ENCODE data around the gene LIF.

LIF gene

GRCh38 chr22:30284172-30284571 lies 37.6 kb upstream of the LIF start:
- H3K4me1 ChIP-seq (ENCODE audit: control insufficient read depth, insufficient read depth, low read length), result peaks cover 3% of the 10 kb centered on the region
- peaks cover 9% of the 10 kb centered on the region for H3K27me3 ChIP-seq (ENCODE audit: control insufficient read depth, insufficient read depth, low read length, poor library complexity, severe bottlenecking)
- WGBS, 2 experiments, result 92 to 93% methylated on average over 9 of the region's 9 CpGs
- H3K4me3 ChIP-seq (ENCODE audit: insufficient read depth, low read depth, low read length), result no peak overlapping the region
- no peak overlapping the region for H3K27ac ChIP-seq (ENCODE audit: insufficient read depth, low read depth, low read length, poor library complexity, severe bottlenecking)
- H3K36me3 ChIP-seq (ENCODE audit: control insufficient read depth, insufficient read depth, low read length), result no peaks in the 10 kb centered on the region
- H3K9me3 ChIP-seq (ENCODE audit: control insufficient read depth, low read length), result no peaks in the 10 kb centered on the region

GRCh38 chr22:30283342-30283741 lies 36.8 kb upstream of the LIF start:
- Histone ChIP-seq H3K4me1 (ENCODE audit: control insufficient read depth, insufficient read depth, low read length) (no peaks in the 10 kb centered on the region), H3K27me3 (ENCODE audit: control insufficient read depth, insufficient read depth, low read length, poor library complexity, severe bottlenecking) (peaks cover 3% of the 10 kb centered on the region), H3K4me3 (ENCODE audit: insufficient read depth, low read depth, low read length) (no peak overlapping the region), H3K27ac (ENCODE audit: insufficient read depth, low read depth, low read length, poor library complexity, severe bottlenecking) (no peak overlapping the region), H3K9me3 (ENCODE audit: control insufficient read depth, low read length) (no peaks in the 10 kb centered on the region), H3K36me3 (ENCODE audit: control insufficient read depth, insufficient read depth, low read length) (no peaks in the 10 kb centered on the region)
- 93 to 95% methylated on average over 4 of the region's 4 CpGs for whole genome bisulfite sequencing, 2 experiments

- H3K27ac ChIP-seq (ENCODE audit: insufficient read depth, low read depth, low read length, poor library complexity, severe bottlenecking), result no peak overlapping the region
- 89 to 93% methylated on average over 7 of the region's 7 CpGs for WGBS, 2 experiments
- H3K4me1 ChIP-seq (ENCODE audit: control insufficient read depth, insufficient read depth, low read length), result no peaks in the 10 kb centered on the region
- no peaks in the 10 kb centered on the region for H3K36me3 ChIP-seq (ENCODE audit: control insufficient read depth, insufficient read depth, low read length)
- no peaks in the 10 kb centered on the region for H3K27me3 ChIP-seq (ENCODE audit: control insufficient read depth, insufficient read depth, low read length, poor library complexity, severe bottlenecking)
- H3K4me3 ChIP-seq (ENCODE audit: insufficient read depth, low read depth, low read length), result no peak overlapping the region
- no peaks in the 10 kb centered on the region for H3K9me3 ChIP-seq (ENCODE audit: control insufficient read depth, low read length)
Observed at GRCh38 chr22:30282616-30283046, 36.1 kb upstream of the LIF start.

DNA sequence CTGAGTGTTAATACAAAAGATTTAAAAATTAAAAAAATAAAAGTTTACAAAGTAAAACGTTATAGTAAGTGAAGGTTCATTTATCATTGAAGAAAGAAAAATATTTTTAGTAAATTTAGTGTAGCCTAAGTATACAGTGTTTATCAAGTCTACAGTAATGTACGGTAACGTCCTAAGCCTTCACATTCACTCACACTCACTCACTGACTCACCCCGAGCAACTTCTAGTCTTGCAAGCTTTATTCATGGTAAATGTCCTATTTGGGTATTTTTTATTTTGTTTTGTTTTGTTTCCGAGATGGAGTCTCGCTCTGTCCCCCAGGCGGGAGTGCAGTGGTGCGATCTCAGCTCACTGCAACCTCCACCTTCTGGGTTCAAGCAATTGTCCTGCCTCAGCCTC lies 33.9 kb upstream of the LIF start:
- no peaks in the 10 kb centered on the region for H3K4me1 ChIP-seq (ENCODE audit: control insufficient read depth, insufficient read depth, low read length)
- 92 to 96% methylated on average over 7 to 8 of the region's 8 CpGs for WGBS, 2 experiments
- no peaks in the 10 kb centered on the region for H3K36me3 ChIP-seq (ENCODE audit: control insufficient read depth, insufficient read depth, low read length)
- H3K9me3 ChIP-seq (ENCODE audit: control insufficient read depth, low read length), result no peaks in the 10 kb centered on the region
- H3K27me3 ChIP-seq (ENCODE audit: control insufficient read depth, insufficient read depth, low read length, poor library complexity, severe bottlenecking), result no peaks in the 10 kb centered on the region
- no peak overlapping the region for H3K27ac ChIP-seq (ENCODE audit: insufficient read depth, low read depth, low read length, poor library complexity, severe bottlenecking)
- no peak overlapping the region for H3K4me3 ChIP-seq (ENCODE audit: insufficient read depth, low read depth, low read length)

DNA sequence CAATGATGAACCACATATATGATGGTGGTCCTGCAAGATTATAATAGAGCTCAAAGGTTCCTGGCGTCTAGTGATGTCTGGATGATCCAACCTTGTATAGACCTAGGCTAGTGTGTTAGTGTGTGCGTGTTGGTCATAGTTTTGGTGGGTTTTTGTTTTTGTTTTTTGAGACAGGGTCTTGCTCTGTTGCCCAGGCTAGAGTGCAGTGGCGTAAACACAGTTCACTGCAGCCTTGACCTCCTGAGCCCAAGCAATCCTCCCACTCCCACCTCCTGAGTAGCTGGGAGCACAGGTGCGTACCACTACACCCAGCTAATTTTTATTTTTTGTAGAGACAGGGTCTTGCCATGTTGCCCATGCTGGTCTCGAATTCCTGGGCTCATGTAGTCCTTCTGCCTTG lies 33.4 kb upstream of the LIF start:
- WGBS, 2 experiments, result 90 to 91% methylated on average over 5 of the region's 5 CpGs
- H3K9me3 ChIP-seq (ENCODE audit: control insufficient read depth, low read length), result no peaks in the 10 kb centered on the region
- H3K27me3 ChIP-seq (ENCODE audit: control insufficient read depth, insufficient read depth, low read length, poor library complexity, severe bottlenecking), result no peaks in the 10 kb centered on the region
- no peak overlapping the region for H3K27ac ChIP-seq (ENCODE audit: insufficient read depth, low read depth, low read length, poor library complexity, severe bottlenecking)
- no peaks in the 10 kb centered on the region for H3K4me1 ChIP-seq (ENCODE audit: control insufficient read depth, insufficient read depth, low read length)
- no peaks in the 10 kb centered on the region for H3K36me3 ChIP-seq (ENCODE audit: control insufficient read depth, insufficient read depth, low read length)
- H3K4me3 ChIP-seq (ENCODE audit: insufficient read depth, low read depth, low read length), result no peak overlapping the region

GRCh38 chr22:30279046-30279788 lies 32.7 kb upstream of the LIF start:
- Histone ChIP-seq H3K4me3 (ENCODE audit: insufficient read depth, low read depth, low read length) (no peak overlapping the region), H3K27me3 (ENCODE audit: control insufficient read depth, insufficient read depth, low read length, poor library complexity, severe bottlenecking) (no peaks in the 10 kb centered on the region), H3K9me3 (ENCODE audit: control insufficient read depth, low read length) (no peaks in the 10 kb centered on the region), H3K4me1 (ENCODE audit: control insufficient read depth, insufficient read depth, low read length) (no peaks in the 10 kb centered on the region), H3K27ac (ENCODE audit: insufficient read depth, low read depth, low read length, poor library complexity, severe bottlenecking) (no peak overlapping the region), H3K36me3 (ENCODE audit: control insufficient read depth, insufficient read depth, low read length) (no peaks in the 10 kb centered on the region)
- 84 to 87% methylated on average over 16 of the region's 16 CpGs for WGBS, 2 experiments

DNA sequence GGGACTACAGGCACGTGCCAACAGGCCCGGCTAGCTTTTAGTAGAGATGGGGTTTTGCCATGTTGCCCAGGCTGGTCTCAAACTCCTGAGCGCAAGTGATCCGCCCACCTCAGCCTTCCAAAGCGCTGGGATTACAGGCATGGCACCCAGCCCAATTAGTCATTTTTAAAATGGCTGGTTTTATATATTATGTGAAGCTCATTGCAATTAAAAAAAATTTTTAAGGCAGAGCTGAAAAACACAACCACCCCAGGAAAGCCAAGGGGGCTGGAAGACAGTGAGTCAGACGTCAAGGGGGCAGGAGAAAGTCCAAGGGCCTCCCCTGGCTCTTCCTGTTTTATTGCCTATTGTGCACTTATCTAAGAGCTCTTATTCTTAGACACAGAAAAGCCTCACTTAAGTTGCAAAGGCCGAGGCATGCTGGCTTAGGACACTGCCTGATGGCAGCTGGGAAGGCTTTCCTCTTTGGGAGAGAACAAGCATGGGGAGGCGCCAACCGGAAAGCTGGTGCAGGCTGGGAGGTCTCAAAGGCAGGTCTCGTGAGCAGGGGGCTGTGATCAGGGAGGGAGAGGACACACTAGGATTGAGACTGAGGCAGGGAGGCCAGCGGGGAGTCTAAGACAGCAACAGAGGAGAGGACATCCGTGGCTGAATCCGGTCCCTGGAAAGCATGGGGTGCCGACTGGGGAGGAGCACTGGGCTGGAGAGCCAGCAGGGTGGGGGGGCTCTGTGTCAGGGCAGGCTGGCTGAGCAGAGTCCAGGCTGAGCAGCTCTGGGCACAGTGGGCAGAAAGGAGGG lies 31.2 kb upstream of the LIF start:
- H3K27ac ChIP-seq (ENCODE audit: insufficient read depth, low read depth, low read length, poor library complexity, severe bottlenecking), result no peak overlapping the region

DNA sequence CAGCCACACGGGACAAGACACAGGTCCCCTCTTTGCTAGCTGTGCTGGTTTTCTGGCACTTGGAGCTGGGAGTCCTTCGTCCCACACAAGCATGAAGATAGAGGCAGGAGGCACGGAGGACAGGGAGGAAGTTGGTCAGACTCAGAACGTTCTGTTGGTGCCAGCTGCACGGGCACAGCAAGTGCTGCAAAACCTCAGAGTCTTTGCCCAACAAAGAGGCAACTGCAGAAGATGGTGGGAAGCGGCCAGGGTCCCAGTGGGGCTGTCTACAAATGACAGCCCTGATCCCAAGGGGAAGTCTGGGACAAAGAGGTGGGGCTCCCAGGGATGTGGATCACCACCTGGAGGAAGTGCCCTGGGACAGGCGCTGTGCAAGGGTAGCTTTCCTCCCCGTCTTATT lies 29.5 kb upstream of the LIF start:
- no peaks in the 10 kb centered on the region for H3K4me1 ChIP-seq (ENCODE audit: control insufficient read depth, insufficient read depth, low read length)
- no peaks in the 10 kb centered on the region for H3K27me3 ChIP-seq (ENCODE audit: control insufficient read depth, insufficient read depth, low read length, poor library complexity, severe bottlenecking)
- no peaks in the 10 kb centered on the region for H3K36me3 ChIP-seq (ENCODE audit: control insufficient read depth, insufficient read depth, low read length)
- 92 to 94% methylated on average over 8 of the region's 8 CpGs for WGBS, 2 experiments
- no peak overlapping the region for H3K27ac ChIP-seq (ENCODE audit: insufficient read depth, low read depth, low read length, poor library complexity, severe bottlenecking)
- no peaks in the 10 kb centered on the region for H3K9me3 ChIP-seq (ENCODE audit: control insufficient read depth, low read length)
- no peak overlapping the region for H3K4me3 ChIP-seq (ENCODE audit: insufficient read depth, low read depth, low read length)

More for the DNA sequence above, 31.2 kb upstream of the LIF start:
- Histone ChIP-seq H3K4me3 (ENCODE audit: insufficient read depth, low read depth, low read length) (no peak overlapping the region), H3K36me3 (ENCODE audit: control insufficient read depth, insufficient read depth, low read length) (no peaks in the 10 kb centered on the region), H3K27me3 (ENCODE audit: control insufficient read depth, insufficient read depth, low read length, poor library complexity, severe bottlenecking) (no peaks in the 10 kb centered on the region), H3K4me1 (ENCODE audit: control insufficient read depth, insufficient read depth, low read length) (no peaks in the 10 kb centered on the region), H3K9me3 (ENCODE audit: control insufficient read depth, low read length) (no peaks in the 10 kb centered on the region)
- 61 to 64% methylated on average over 14 of the region's 14 CpGs for WGBS, 2 experiments

DNA sequence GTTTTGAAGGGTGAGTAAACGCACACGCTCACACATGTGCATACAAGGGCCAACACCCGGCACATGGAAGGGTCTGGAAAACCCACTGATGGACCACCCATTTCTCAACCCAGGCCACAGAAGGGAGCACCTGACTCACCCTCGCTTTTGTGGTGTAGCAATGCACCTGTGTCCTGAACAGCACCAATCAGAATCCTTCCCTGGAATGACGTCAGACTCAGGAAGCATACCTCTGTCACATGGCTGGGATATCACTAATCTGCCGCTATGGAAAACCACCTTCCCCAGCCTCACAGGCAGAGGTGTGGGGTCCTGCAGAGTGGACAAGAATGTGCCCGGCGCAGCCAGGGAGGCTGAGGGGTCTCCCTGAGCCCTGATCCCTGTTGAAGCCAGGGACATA lies 29.1 kb upstream of the LIF start:
- WGBS, 2 experiments, result 84 to 89% methylated on average over 8 of the region's 8 CpGs

DNA sequence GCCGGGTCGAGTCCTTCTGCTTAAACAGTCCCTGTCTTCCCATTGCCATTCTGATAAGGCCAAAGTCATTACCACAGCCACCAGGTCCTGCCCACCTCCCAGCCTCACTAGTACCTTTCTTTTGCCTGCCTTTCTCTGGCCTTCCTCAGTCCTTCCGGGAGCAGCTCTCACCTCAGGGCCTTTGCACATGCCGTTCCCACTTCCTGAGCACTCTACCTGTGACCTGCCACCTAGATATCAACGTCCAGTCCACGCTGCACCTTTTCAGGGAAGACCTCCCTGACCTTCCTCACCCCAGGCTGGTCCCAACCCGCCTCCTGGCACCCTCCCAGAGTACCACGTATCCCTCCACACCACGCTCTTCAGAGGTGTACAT lies 27.9 kb upstream of the LIF start:
- Histone ChIP-seq H3K4me3 (ENCODE audit: insufficient read depth, low read depth, low read length) (no peak overlapping the region), H3K27ac (ENCODE audit: insufficient read depth, low read depth, low read length, poor library complexity, severe bottlenecking) (no peak overlapping the region), H3K36me3 (ENCODE audit: control insufficient read depth, insufficient read depth, low read length) (no peaks in the 10 kb centered on the region), H3K27me3 (ENCODE audit: control insufficient read depth, insufficient read depth, low read length, poor library complexity, severe bottlenecking) (no peaks in the 10 kb centered on the region), H3K4me1 (ENCODE audit: control insufficient read depth, insufficient read depth, low read length) (no peaks in the 10 kb centered on the region), H3K9me3 (ENCODE audit: control insufficient read depth, low read length) (no peaks in the 10 kb centered on the region)
- WGBS, 2 experiments, result 92 to 94% methylated on average over 9 of the region's 9 CpGs

More for the DNA sequence above, 29.1 kb upstream of the LIF start:
- Histone ChIP-seq H3K4me3 (ENCODE audit: insufficient read depth, low read depth, low read length) (no peak overlapping the region), H3K9me3 (ENCODE audit: control insufficient read depth, low read length) (no peaks in the 10 kb centered on the region), H3K36me3 (ENCODE audit: control insufficient read depth, insufficient read depth, low read length) (no peaks in the 10 kb centered on the region), H3K4me1 (ENCODE audit: control insufficient read depth, insufficient read depth, low read length) (no peaks in the 10 kb centered on the region), H3K27me3 (ENCODE audit: control insufficient read depth, insufficient read depth, low read length, poor library complexity, severe bottlenecking) (no peaks in the 10 kb centered on the region), H3K27ac (ENCODE audit: insufficient read depth, low read depth, low read length, poor library complexity, severe bottlenecking) (no peak overlapping the region)

Data from ectodermal cell (in vitro differentiated cells).